ENCODE data around the gene ZNF654. TPM values are rescaled to one million over a fixed set of nuclear protein-coding genes. Genes with fewer than 3 reads are reported as not detected.

Gene ZNF654
- total RNA-seq, 1 donor from 2014 or later = 6.6 TPM

- DNase-seq (ENCODE audit: low read depth) = no peak
- Histone ChIP-seq H3K36me3 (ENCODE audit: control insufficient read depth, insufficient read depth, low read length) (no peaks in the 10 kb centered on the region), H3K27me3 (ENCODE audit: control insufficient read depth, insufficient read depth, low read length) (no peaks in the 10 kb centered on the region), H3K4me3 (ENCODE audit: low read depth, low read length) (peak overlapping the region; percentile 77)
- TF ChIP-seq CTCF (IDR thresholded peaks at IDR 0.05; ENCODE audit: insufficient read depth, low read length, poor library complexity, severe bottlenecking) = no peak
Measured at GRCh38 chr3:88148651-88149050, 89.6 kb downstream of the ZNF654 start.

DNA sequence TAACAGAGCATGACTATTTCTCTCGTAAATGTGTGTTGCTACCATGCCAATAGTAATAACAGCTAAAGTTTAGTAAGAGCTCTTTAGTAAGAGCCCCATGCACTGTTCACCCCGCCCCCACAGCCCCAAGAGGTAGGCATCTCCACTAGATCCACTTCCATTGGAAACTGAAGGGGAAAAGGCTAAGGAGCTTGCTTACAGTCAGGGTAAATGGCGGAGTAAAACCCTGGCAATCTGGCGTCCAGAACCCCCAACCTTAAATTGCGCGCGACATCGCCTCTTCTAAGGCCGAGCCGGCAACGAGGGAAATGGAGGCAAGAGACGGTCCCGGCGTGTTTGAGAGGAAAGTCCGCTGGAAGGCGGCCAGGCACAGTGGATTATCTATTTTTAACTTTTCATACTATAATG is 90.0 kb downstream of the ZNF654 start:
- DNase-seq (ENCODE audit: low read depth) = no peak
- no peaks in the 10 kb centered on the region for H3K36me3 ChIP-seq (ENCODE audit: control insufficient read depth, insufficient read depth, low read length)
- no peaks in the 10 kb centered on the region for H3K27me3 ChIP-seq (ENCODE audit: control insufficient read depth, insufficient read depth, low read length)
- no peak for TF ChIP-seq CTCF (IDR thresholded peaks at IDR 0.05; ENCODE audit: insufficient read depth, low read length, poor library complexity, severe bottlenecking)
- peak overlapping the region; percentile 77 for H3K4me3 ChIP-seq (ENCODE audit: low read depth, low read length)

DNA sequence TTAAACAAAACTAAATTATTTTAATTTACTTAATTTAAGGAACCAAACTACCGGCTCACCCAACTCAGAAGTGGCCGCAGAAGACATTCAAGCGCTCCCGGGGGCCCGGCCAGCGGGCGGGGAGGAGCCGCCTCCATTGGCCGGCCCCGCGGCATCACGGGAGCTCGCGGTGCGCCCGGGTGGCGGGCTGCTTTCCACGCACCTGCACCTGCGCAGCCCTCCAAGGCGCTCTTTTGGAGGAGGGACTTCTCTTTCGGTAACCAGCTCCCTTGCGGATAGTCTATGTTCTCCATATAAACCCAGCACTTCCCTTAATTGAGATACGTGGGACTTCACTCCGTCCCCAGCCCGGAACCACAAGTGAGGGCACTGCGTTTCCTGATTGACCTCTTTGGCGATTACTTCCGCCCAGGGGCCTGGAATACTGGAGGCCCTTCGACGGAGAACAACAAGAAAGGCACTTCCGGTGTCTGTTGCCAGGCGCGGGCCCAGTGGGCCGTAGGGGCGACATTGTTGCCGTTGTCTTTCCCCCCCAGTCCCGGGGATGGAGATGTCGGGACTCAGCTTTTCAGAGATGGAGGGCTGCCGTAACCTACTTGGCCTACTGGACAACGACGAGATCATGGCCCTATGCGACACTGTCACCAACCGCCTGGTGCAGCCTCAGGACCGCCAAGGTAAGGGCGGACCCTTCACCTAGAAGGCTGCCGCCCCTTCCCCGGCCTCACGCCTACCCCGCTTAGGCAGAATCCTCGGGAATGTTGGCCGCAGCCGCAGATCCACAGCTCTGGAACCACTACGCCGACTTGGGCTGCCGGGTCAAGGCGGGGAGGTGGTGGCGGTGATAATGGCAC is 90.7 kb downstream of the ZNF654 start, which contains the start of gene C3orf38:
C3orf38 (plus strand) TSS at position 451 of the 854 bp plus-strand sequence; CDS start at position 545, 94 bp downstream.
- Histone ChIP-seq H3K36me3 (ENCODE audit: control insufficient read depth, insufficient read depth, low read length) (no peaks in the 10 kb centered on the region), H3K4me3 (ENCODE audit: low read depth, low read length) (peak within 1 kb of the TSS; percentile 77), H3K27me3 (ENCODE audit: control insufficient read depth, insufficient read depth, low read length) (no peaks in the 10 kb centered on the region)
- DNase-seq (ENCODE audit: low read depth) = peak; percentile 65
- no peak for TF ChIP-seq CTCF (IDR thresholded peaks at IDR 0.05; ENCODE audit: insufficient read depth, low read length, poor library complexity, severe bottlenecking)

- DNase-seq (ENCODE audit: low read depth) = no peak
- Histone ChIP-seq H3K4me3 (ENCODE audit: low read depth, low read length) (peak overlapping the region; percentile 77), H3K36me3 (ENCODE audit: control insufficient read depth, insufficient read depth, low read length) (no peaks in the 10 kb centered on the region), H3K27me3 (ENCODE audit: control insufficient read depth, insufficient read depth, low read length) (no peaks in the 10 kb centered on the region)
- TF ChIP-seq CTCF (IDR thresholded peaks at IDR 0.05; ENCODE audit: insufficient read depth, low read length, poor library complexity, severe bottlenecking) = no peak
Measured at GRCh38 chr3:88150371-88150770, 91.3 kb downstream of the ZNF654 start.

- no peak for TF ChIP-seq CTCF (IDR thresholded peaks at IDR 0.05; ENCODE audit: insufficient read depth, low read length, poor library complexity, severe bottlenecking)
- peak overlapping the region; percentile 77 for H3K4me3 ChIP-seq (ENCODE audit: low read depth, low read length)
- DNase-seq (ENCODE audit: low read depth) = no peak
- H3K36me3 ChIP-seq (ENCODE audit: control insufficient read depth, insufficient read depth, low read length) = no peaks in the 10 kb centered on the region
- H3K27me3 ChIP-seq (ENCODE audit: control insufficient read depth, insufficient read depth, low read length) = no peaks in the 10 kb centered on the region
Measured at GRCh38 chr3:88150806-88151205, 91.8 kb downstream of the ZNF654 start.

Data from kidney epithelial cell (primary cell).